NCI-H82 treated with DMSO at 0.1 percent for 48 hours (cell line): ENCODE results near the gene LYRM1.
"Not testable (repeated sequence)": the region's sequence is repeated elsewhere in the genome, so short reads cannot be mapped to it uniquely, and the experiment has no call there.

Experiments used
- DNase-seq: peaks from one replicate; lab custom pipeline; 2025; ENCODE audit not compliant: unreplicated experiment; lab: John Stamatoyannopoulos, UW

LYRM1 gene

GRCh38 chr16:20931066-20931600, 30.6 kb downstream of the LYRM1 start:
- DNase-seq, result no peak

- no peak for DNase-seq
These were observed 33.0 kb downstream of the LYRM1 start for GRCh38 chr16:20933589-20933988.

GRCh38 chr16:20937736-20938135, 37.2 kb downstream of the LYRM1 start:
- no peak for DNase-seq

GRCh38 chr16:20938426-20938825, 37.9 kb downstream of the LYRM1 start:
- no peak for DNase-seq

GRCh38 chr16:20939611-20940010, 39.0 kb downstream of the LYRM1 start:
- no peak for DNase-seq

- no peak for DNase-seq
These were observed 40.5 kb downstream of the LYRM1 start for GRCh38 chr16:20940871-20941635.

GRCh38 chr16:20941636-20941926, 41.0 kb downstream of the LYRM1 start:
- no peak for DNase-seq

- no peak for DNase-seq
These were observed 41.7 kb downstream of the LYRM1 start for GRCh38 chr16:20942256-20942655.

GRCh38 chr16:20944861-20945574, 44.4 kb downstream of the LYRM1 start:
- no peak for DNase-seq

- not testable (repeated sequence) for DNase-seq
These were observed 45.0 kb downstream of the LYRM1 start for GRCh38 chr16:20945575-20945875.

- DNase-seq, result no peak
These were observed 45.6 kb downstream of the LYRM1 start for GRCh38 chr16:20946015-20946629.

- no peak for DNase-seq
These were observed 47.9 kb downstream of the LYRM1 start for GRCh38 chr16:20948444-20948843.

- no peak for DNase-seq
These were observed 49.1 kb downstream of the LYRM1 start for GRCh38 chr16:20949660-20950059.

- DNase-seq, result no peak
These were observed 49.7 kb downstream of the LYRM1 start for GRCh38 chr16:20950294-20950693.

- no peak for DNase-seq
These were observed 51.8 kb downstream of the LYRM1 start for GRCh38 chr16:20952139-20952920.

GRCh38 chr16:20954574-20954973, 54.0 kb downstream of the LYRM1 start:
- no peak for DNase-seq

GRCh38 chr16:20956319-20956718, 55.7 kb downstream of the LYRM1 start:
- no peak for DNase-seq

- DNase-seq, result no peak
These were observed 56.6 kb downstream of the LYRM1 start for GRCh38 chr16:20957153-20957552.

- DNase-seq, result no peak
These were observed 60.3 kb downstream of the LYRM1 start for GRCh38 chr16:20960899-20961298.

- no peak for DNase-seq
These were observed 68.2 kb downstream of the LYRM1 start for GRCh38 chr16:20968765-20969164.

- DNase-seq, result no peak
These were observed 68.8 kb downstream of the LYRM1 start for GRCh38 chr16:20969386-20969785.
